DND-41 (cell line): ENCODE measurements around the gene SESTD1.
"Not testable (repeated sequence)": the region's sequence is repeated elsewhere in the genome, so short reads cannot be mapped to it uniquely, and the experiment has no call there.

Experiments
- ATAC-seq: fragments of 200-7000 bp; cut with Tn5 transposase; 3 replicates; pipeline ENCODE4 v1.9.1; 2021; ENCODE audit warnings: low read depth; ENCODE audit not compliant: insufficient read depth
- DNase-seq: peaks from one replicate; pipeline ENCODE4 v3.0.0-alpha.2; 2020
- H2AFZ ChIP-seq: 2 replicates; pipeline ENCODE4 v1.6.0; 2012; ENCODE audit warnings: low read depth, low read length
- H3K27ac ChIP-seq: 2 replicates; pipeline ENCODE4 v1.5.1; 2012; ENCODE audit warnings: low read length, inconsistent platforms
- H3K27me3 ChIP-seq: fragments of 200-600 bp; sonication (generic); 2 replicates; pipeline ENCODE4 v1.6.0; 2012; ENCODE audit warnings: low read length, mild to moderate bottlenecking, inconsistent platforms; ENCODE audit not compliant: insufficient read depth, poor library complexity
- H3K36me3 ChIP-seq: 2 replicates; pipeline ENCODE4 v1.5.1; 2012; ENCODE audit warnings: low read length, inconsistent platforms; ENCODE audit not compliant: insufficient read depth
- H3K4me1 ChIP-seq: 2 replicates; pipeline ENCODE4 v1.5.1; 2012; ENCODE audit warnings: mild to moderate bottlenecking, low read length; ENCODE audit not compliant: insufficient read depth
- H3K4me2 ChIP-seq: 2 replicates; pipeline ENCODE4 v1.6.0; 2012; ENCODE audit warnings: mild to moderate bottlenecking, moderate library complexity, low read length, inconsistent platforms; ENCODE audit not compliant: insufficient read depth
- H3K4me3 ChIP-seq, 2 experiments: fragments of 200-600 bp in 1 of 2; shearing (Covaris generic) in 1 of 2; 2 replicates each; pipeline ENCODE4 v1.5.1; 2012 to 2016; ENCODE audit warnings: inconsistent platforms in 2 of 2, low read length in 2 of 2, mild to moderate bottlenecking in 2 of 2, low read depth in 1 of 2, moderate library complexity in 1 of 2
- H3K79me2 ChIP-seq: 2 replicates; pipeline ENCODE4 v1.6.0; 2012; ENCODE audit warnings: low read length, inconsistent platforms; ENCODE audit not compliant: insufficient read depth
- H3K9ac ChIP-seq: 2 replicates; pipeline ENCODE4 v1.6.0; 2012; ENCODE audit warnings: low read depth, mild to moderate bottlenecking, inconsistent platforms, low read length, moderate library complexity
- H3K9me3 ChIP-seq: 2 replicates; pipeline ENCODE4 v1.5.1; 2012; ENCODE audit warnings: low read length, moderate library complexity, mild to moderate bottlenecking, inconsistent platforms; ENCODE audit not compliant: insufficient read depth, severe bottlenecking
- H4K20me1 ChIP-seq: 2 replicates; pipeline ENCODE4 v1.6.0; 2012; ENCODE audit warnings: low read length; ENCODE audit not compliant: insufficient read depth
- EZH2 ChIP-seq: IDR thresholded peaks from 3 replicates; pipeline ENCODE4 v1.6.1; 2012; ENCODE audit warnings: borderline replicate concordance, low read depth, mild to moderate bottlenecking, moderate library complexity, low read length, inconsistent platforms; ENCODE audit not compliant: severe bottlenecking
- TF ChIP-seq, protein P1 (sequence below): IDR thresholded peaks from 2 replicates; pipeline ENCODE4 v1.5.1; 2012; ENCODE audit warnings: borderline replicate concordance, low read length, moderate library complexity, mild to moderate bottlenecking; ENCODE audit not compliant: poor library complexity, severe bottlenecking; ENCODE audit errors: extremely low read depth

SESTD1 gene

GRCh38 chr2:179247318-179248023 is 17.2 kb downstream of the SESTD1 start:
- Histone ChIP-seq H4K20me1 (peaks cover 6% of the 10 kb centered on the region; the same call in 1 of the 2 replicates), H3K4me1 (peaks cover 13% of the 10 kb centered on the region; the same call in 1 of the 2 replicates), H3K36me3 (no peaks in the 10 kb centered on the region), H2AFZ (no peak overlapping the region), H3K79me2 (peaks cover 60% of the 10 kb centered on the region), H3K9ac (no peak overlapping the region), H3K4me2 (peak overlapping the region; percentile 39; the same call in 1 of the 2 replicates), H3K27me3 (no peaks in the 10 kb centered on the region), H3K27ac (no peak overlapping the region), H3K9me3 (no peaks in the 10 kb centered on the region), H3K4me3 (no peak overlapping the region)
- 0 out of 3 replicates have a peak, but pooled peaks have one; percentile 27 for ATAC-seq
- DNase-seq: no peak
- TF ChIP-seq, protein P1, sequence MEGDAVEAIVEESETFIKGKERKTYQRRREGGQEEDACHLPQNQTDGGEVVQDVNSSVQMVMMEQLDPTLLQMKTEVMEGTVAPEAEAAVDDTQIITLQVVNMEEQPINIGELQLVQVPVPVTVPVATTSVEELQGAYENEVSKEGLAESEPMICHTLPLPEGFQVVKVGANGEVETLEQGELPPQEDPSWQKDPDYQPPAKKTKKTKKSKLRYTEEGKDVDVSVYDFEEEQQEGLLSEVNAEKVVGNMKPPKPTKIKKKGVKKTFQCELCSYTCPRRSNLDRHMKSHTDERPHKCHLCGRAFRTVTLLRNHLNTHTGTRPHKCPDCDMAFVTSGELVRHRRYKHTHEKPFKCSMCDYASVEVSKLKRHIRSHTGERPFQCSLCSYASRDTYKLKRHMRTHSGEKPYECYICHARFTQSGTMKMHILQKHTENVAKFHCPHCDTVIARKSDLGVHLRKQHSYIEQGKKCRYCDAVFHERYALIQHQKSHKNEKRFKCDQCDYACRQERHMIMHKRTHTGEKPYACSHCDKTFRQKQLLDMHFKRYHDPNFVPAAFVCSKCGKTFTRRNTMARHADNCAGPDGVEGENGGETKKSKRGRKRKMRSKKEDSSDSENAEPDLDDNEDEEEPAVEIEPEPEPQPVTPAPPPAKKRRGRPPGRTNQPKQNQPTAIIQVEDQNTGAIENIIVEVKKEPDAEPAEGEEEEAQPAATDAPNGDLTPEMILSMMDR: no peak
- no peak for TF ChIP-seq EZH2

- H4K20me1 ChIP-seq, H2AFZ ChIP-seq, H3K27ac ChIP-seq, H3K27me3 ChIP-seq, H3K4me3 ChIP-seq, H3K36me3 ChIP-seq, H3K9me3 ChIP-seq, ATAC-seq, DNase-seq, H3K4me2 ChIP-seq, H3K9ac ChIP-seq: not testable (repeated sequence)
- Histone ChIP-seq H3K4me1 (peaks cover 18% of the 10 kb centered on the region; the same call in 1 of the 2 replicates), H3K79me2 (peaks cover 72% of the 10 kb centered on the region)
These were observed 18.8 kb downstream of the SESTD1 start for GRCh38 chr2:179245843-179246242.

GRCh38 chr2:179243046-179243445 is 21.6 kb downstream of the SESTD1 start:
- H3K4me2 ChIP-seq: no peak overlapping the region
- H3K36me3 ChIP-seq: no peaks in the 10 kb centered on the region
- no peak overlapping the region for H2AFZ ChIP-seq
- H3K4me3 ChIP-seq: no peak overlapping the region
- H4K20me1 ChIP-seq: peaks cover 11% of the 10 kb centered on the region; the same call in 1 of the 2 replicates
- no peaks in the 10 kb centered on the region for H3K9me3 ChIP-seq
- peaks cover 80% of the 10 kb centered on the region for H3K79me2 ChIP-seq
- DNase-seq: no peak
- no peak overlapping the region for H3K9ac ChIP-seq
- peaks cover 37% of the 10 kb centered on the region for H3K4me1 ChIP-seq
- H3K27ac ChIP-seq: no peak overlapping the region
- TF ChIP-seq, protein P1: no peak
- no peak for TF ChIP-seq EZH2
- ATAC-seq: no peak
- no peaks in the 10 kb centered on the region for H3K27me3 ChIP-seq
